HG03025 (cell line): ENCODE data around the gene SOCS1.
A peak's percentile ranks its signal among the peaks of the same experiment; 100 is the strongest.
"Not testable (repeated sequence)": the region's sequence is repeated elsewhere in the genome, so short reads cannot be mapped to it uniquely, and the experiment has no call there.

Experiments
- ATAC-seq: cut with Tn5 transposase; IDR thresholded peaks from one replicate; pipeline ENCODE4 v1.9.1; 2021; ENCODE audit warnings: mild to moderate bottlenecking, moderate library complexity; ENCODE audit not compliant: unreplicated experiment, low FRiP score

Gene SOCS1

GRCh38 chr16:11231367-11231970, 24.5 kb downstream of the SOCS1 start:
- no peak for ATAC-seq

- ATAC-seq, result no peak
Measured at GRCh38 chr16:11229906-11230305, 26.1 kb downstream of the SOCS1 start.

- ATAC-seq, result no peak
Measured at GRCh38 chr16:11229432-11229831, 26.6 kb downstream of the SOCS1 start.

- no peak for ATAC-seq
Measured at GRCh38 chr16:11225677-11226549, 30.1 kb downstream of the SOCS1 start.

- peak; percentile 63 for ATAC-seq
Measured at GRCh38 chr16:11224894-11225676, 30.9 kb downstream of the SOCS1 start.

- ATAC-seq, result no peak
Measured at GRCh38 chr16:11224096-11224893, 31.7 kb downstream of the SOCS1 start.

GRCh38 chr16:11220507-11220906, 35.5 kb downstream of the SOCS1 start:
- ATAC-seq, result not testable (repeated sequence)

GRCh38 chr16:11219178-11219577, 36.8 kb downstream of the SOCS1 start:
- no peak for ATAC-seq

GRCh38 chr16:11218604-11218962, 37.4 kb downstream of the SOCS1 start:
- no peak for ATAC-seq

- no peak for ATAC-seq
Measured at GRCh38 chr16:11217651-11218603, 38.1 kb downstream of the SOCS1 start.

- ATAC-seq, result no peak
Measured at GRCh38 chr16:11215935-11216556, 40.0 kb downstream of the SOCS1 start.

- no peak for ATAC-seq
Measured at GRCh38 chr16:11213799-11214198, 42.2 kb downstream of the SOCS1 start.

- ATAC-seq, result no peak
Measured at GRCh38 chr16:11213373-11213772, 42.6 kb downstream of the SOCS1 start.

- no peak for ATAC-seq
Measured at GRCh38 chr16:11212798-11213196, 43.2 kb downstream of the SOCS1 start.

- no peak for ATAC-seq
Measured at GRCh38 chr16:11211977-11212797, 43.8 kb downstream of the SOCS1 start.

GRCh38 chr16:11211061-11211976, 44.7 kb downstream of the SOCS1 start:
- ATAC-seq, result no peak

GRCh38 chr16:11210260-11210659, 45.7 kb downstream of the SOCS1 start:
- ATAC-seq, result no peak
